Adrenal gland (tissue), 5 donors: ENCODE measurements around the gene RUBCN.

Source experiments
- CTCF ChIP-seq, 6 experiments: fragments of 450-650 bp in 4 of 6; fragments of 200-600 bp in 2 of 6; sonication (generic) in 1 of 6; IDR thresholded peaks; 1 replicate in 5 of 6; 2 replicates in 1 of 6; pipeline versions ENCODE4 v1.5.1 to v1.8.0; 2016 to 2021; ENCODE audit warnings: antibody characterized with exemption in 6 of 6, mild to moderate bottlenecking in 2 of 6, moderate library complexity in 1 of 6
- POLR2A ChIP-seq, 2 donors: fragments of 450-650 bp; IDR thresholded peaks; one replicate each; pipeline ENCODE4 v1.6.1; 2017; ENCODE audit warnings: antibody characterized with exemption in 2 of 2, mild to moderate bottlenecking in 2 of 2, moderate library complexity in 1 of 2
- donor health status: DM: no; HTN: no; CAD: no.

DNA sequence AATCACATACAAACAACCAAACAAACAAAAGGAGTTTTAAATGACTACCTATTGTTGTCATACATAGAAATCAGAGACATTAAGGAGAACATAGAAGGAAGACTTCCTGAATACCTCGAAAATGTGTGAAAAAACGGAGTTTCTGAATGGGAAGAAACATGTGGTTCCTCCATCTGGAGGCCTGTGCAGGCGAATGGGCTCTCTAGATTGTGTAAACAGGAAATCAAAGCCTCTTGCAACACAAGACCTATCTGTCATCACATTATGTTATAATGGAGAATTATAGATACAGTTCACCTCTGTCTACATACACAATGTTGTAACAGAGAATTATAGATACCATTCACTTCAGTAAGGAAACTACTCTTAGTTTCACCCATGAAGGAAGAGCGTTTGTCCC is 44.1 kb downstream of the RUBCN start:
- TF ChIP-seq CTCF (IDR thresholded peaks at IDR 0.05) (no peak), POLR2A (IDR thresholded peaks at IDR 0.05) (no peak)
